OCI-LY3 (cell line): ENCODE measurements around the gene TAF5L.

ENCODE experiments used
- CTCF ChIP-seq: fragments of 200-600, 300-600 bp; sonication (generic); IDR thresholded peaks from 2 replicates; pipeline ENCODE4 v1.5.1; 2014; ENCODE audit warnings: antibody characterized with exemption, low read length, low read depth
- EZH2phosphoT487 ChIP-seq: fragments of 200-600 bp; shearing (Covaris generic); IDR thresholded peaks from 2 replicates; pipeline ENCODE4 v1.6.1; 2018; ENCODE audit warnings: antibody characterized with exemption, mixed run types, low read depth

GRCh38 chr1:229655781-229656180, 29.9 kb upstream of the TAF5L start:
- TF ChIP-seq CTCF (no peak), EZH2phosphoT487 (no peak)
